K562 (cell line): Measurements from ENCODE around the gene WDR18. TPM values are rescaled to one million over a fixed set of nuclear protein-coding genes. Genes with fewer than 3 reads are reported as not detected.

ENCODE experiments used
- ATAC-seq: fragments of 200-7000 bp; cut with Tn5 transposase; 3 replicates; pipeline ENCODE4 v1.9.1; 2020; ENCODE audit warnings: moderate library complexity
- BruUV-seq: library from RNA; stranded (reverse); fragments of 400-500 nt; replicated peaks from 2 replicates; lab custom pipeline; 2021; lab: Mats Ljungman, UMichigan
- CTCF ChIA-PET: fragments of 300-600 bp; formaldehyde crosslinking; extraction: SDS; loops from one replicate; lab custom pipeline; 2021; ENCODE audit warnings: low intra/inter-chr PET ratio; lab: Yijun Ruan, JAX
- POLR2A ChIA-PET: fragments of 300-600, 350-650 bp; sonication (Branson Sonifier 250); formaldehyde crosslinking; extraction: SDS; loops from one replicate; lab custom pipeline; 2021; ENCODE audit warnings: antibody characterized with exemption, inconsistent platforms; lab: Yijun Ruan, JAX
- DNase-seq, 4 experiments: peaks; one replicate each; pipeline versions ENCODE4 v3.0.0 to v3.0.0-alpha.2; 2011 to 2018; ENCODE audit warnings: low spot score in 3 of 4, mixed read lengths in 3 of 4; ENCODE audit errors: extremely low read depth in 1 of 4
- FAIRE-seq: peaks from 2 replicates; lab custom pipeline; 2011; peaks lifted over from hg19 to GRCh38; lab: Jason Lieb, UNC
- H2AFZ ChIP-seq: 2 replicates; pipeline ENCODE4 v1.6.0; 2011; ENCODE audit warnings: low read depth, low read length, control low read depth, inconsistent platforms
- H3K27ac ChIP-seq: fragments of 200-600 bp; 3 replicates; pipeline ENCODE4 v1.8.0; 2011; ENCODE audit warnings: low read depth, mild to moderate bottlenecking, control low read depth, inconsistent platforms, low read length, moderate library complexity, mixed read lengths; ENCODE audit errors: extremely low read depth
- H3K27me3 ChIP-seq, 2 experiments: fragments of 300-600 bp in 1 of 2; 2 replicates in 1 of 2; 3 replicates in 1 of 2; pipeline versions ENCODE4 v1.6.0 to v1.8.0; 2011; ENCODE audit warnings: inconsistent platforms in 2 of 2, low read length in 2 of 2, mild to moderate bottlenecking in 1 of 2, mixed read lengths in 1 of 2, moderate library complexity in 1 of 2; ENCODE audit not compliant: control insufficient read depth in 2 of 2, insufficient read depth in 2 of 2
- H3K36me3 ChIP-seq: fragments of 300-600 bp; 3 replicates; pipeline ENCODE4 v1.8.0; 2011; ENCODE audit warnings: mild to moderate bottlenecking, low read length, inconsistent platforms; ENCODE audit not compliant: control insufficient read depth, insufficient read depth
- H3K4me1 ChIP-seq, 2 experiments: fragments of 200-600 bp in 1 of 2; replicated peaks in 1 of 2; 2 replicates in 1 of 2; 3 replicates in 1 of 2; pipeline versions ENCODE4 v1.5.1 to v1.8.0; 2011; ENCODE audit warnings: inconsistent platforms in 2 of 2, low read length in 2 of 2, mild to moderate bottlenecking in 1 of 2, mixed read lengths in 1 of 2, moderate library complexity in 1 of 2; ENCODE audit not compliant: control insufficient read depth in 2 of 2, insufficient read depth in 2 of 2
- H3K4me2 ChIP-seq: 2 replicates; pipeline ENCODE4 v1.6.1; 2011; ENCODE audit warnings: low read length, control low read depth, inconsistent platforms, mixed read lengths; ENCODE audit not compliant: insufficient read depth
- H3K4me3 ChIP-seq: fragments of 200-600 bp; sonication (generic), shearing (Covaris generic); 2 replicates; pipeline ENCODE4 v1.5.1; 2016; ENCODE audit warnings: control low read depth, inconsistent platforms
- H3K79me2 ChIP-seq: fragments of 200-600 bp; 3 replicates; pipeline ENCODE4 v1.8.0; 2011; ENCODE audit warnings: low read length, inconsistent platforms; ENCODE audit not compliant: control insufficient read depth, insufficient read depth
- H3K9ac ChIP-seq, 2 experiments: 2 replicates each; pipeline versions ENCODE4 v1.6.0 to v1.6.1; 2011; ENCODE audit warnings: low read depth in 2 of 2, low read length in 2 of 2, control low read depth in 1 of 2, inconsistent platforms in 1 of 2, mild to moderate bottlenecking in 1 of 2, mixed read lengths in 1 of 2; ENCODE audit not compliant: insufficient read depth in 1 of 2
- H3K9me1 ChIP-seq: one replicate; pipeline ENCODE4 v1.6.0; 2011; ENCODE audit warnings: inconsistent platforms, mild to moderate bottlenecking, low read length, moderate library complexity; ENCODE audit not compliant: control insufficient read depth, insufficient read depth
- H3K9me3 ChIP-seq: replicated peaks from 2 replicates; pipeline ENCODE4 v1.5.1; 2011; ENCODE audit warnings: low read depth, low read length, inconsistent platforms; ENCODE audit not compliant: control insufficient read depth, insufficient read depth
- H4K20me1 ChIP-seq: replicated peaks from 2 replicates; pipeline ENCODE4 v1.6.1; 2011; ENCODE audit warnings: low read length, inconsistent platforms, mixed read lengths; ENCODE audit not compliant: control insufficient read depth, insufficient read depth
- CBX3 ChIP-seq, 2 experiments: IDR thresholded peaks; 1 replicate in 1 of 2; 2 replicates in 1 of 2; pipeline ENCODE4 v1.6.1; 2012; ENCODE audit warnings: inconsistent platforms in 2 of 2, low read length in 2 of 2, borderline replicate concordance in 1 of 2, control low read depth in 1 of 2
- E2F1 ChIP-seq: sonication (generic); formaldehyde crosslinking; IDR thresholded peaks from 2 replicates; pipeline ENCODE4 v1.8.1; 2023; ENCODE audit warnings: mild to moderate bottlenecking, missing genetic modification reagents, moderate library complexity
- E2F6 ChIP-seq, 2 experiments: IDR thresholded peaks; 2 replicates each; pipeline ENCODE4 v1.6.1; 2011; ENCODE audit warnings: borderline replicate concordance in 1 of 2, control low read depth in 1 of 2, low read depth in 1 of 2, low read length in 1 of 2, mild to moderate bottlenecking in 1 of 2, mixed read lengths in 1 of 2, moderate library complexity in 1 of 2; ENCODE audit not compliant: insufficient read depth in 1 of 2, insufficient read length in 1 of 2, poor library complexity in 1 of 2, severe bottlenecking in 1 of 2; ENCODE audit errors: extremely low read depth in 1 of 2
- HIVEP1 ChIP-seq: fragments of 250-450 bp; sonication (Bioruptor Pico); IDR thresholded peaks from 2 replicates; pipeline ENCODE4 v1.4.0; 2020; ENCODE audit warnings: mild to moderate bottlenecking
- KLF6 ChIP-seq: fragments of 250-450 bp; sonication (Bioruptor Pico); IDR thresholded peaks from 2 replicates; pipeline ENCODE4 v1.4.0; 2020; ENCODE audit warnings: mild to moderate bottlenecking, moderate library complexity, borderline replicate concordance
- MTA3 ChIP-seq: fragments of 450-650 bp; formaldehyde crosslinking; IDR thresholded peaks from 2 replicates; pipeline ENCODE4 v1.6.1; 2017; ENCODE audit warnings: mild to moderate bottlenecking, borderline replicate concordance
- NCOA6 ChIP-seq: fragments of 450-650 bp; IDR thresholded peaks from 2 replicates; pipeline ENCODE4 v1.6.1; 2017; ENCODE audit warnings: mild to moderate bottlenecking
- SIN3B ChIP-seq: fragments of 450-650 bp; IDR thresholded peaks from 2 replicates; pipeline ENCODE4 v1.6.1; 2017; ENCODE audit warnings: low read depth, mild to moderate bottlenecking, moderate library complexity
- SRSF1 ChIP-seq: fragments of 200-400 bp; formaldehyde crosslinking; IDR thresholded peaks from 2 replicates; pipeline ENCODE4 v1.6.1; 2017; ENCODE audit warnings: mild to moderate bottlenecking, low read depth, low read length, moderate library complexity
- TCFL5 ChIP-seq: fragments of 250-450 bp; sonication (Bioruptor Pico); conservative IDR thresholded peaks from 2 replicates; pipeline ENCODE4 v1.6.1; 2021; ENCODE audit warnings: mild to moderate bottlenecking, moderate library complexity, matching md5 sums
- ZNF239 ChIP-seq: fragments of 250-450 bp; sonication (Bioruptor Pico); IDR thresholded peaks from 2 replicates; pipeline ENCODE4 v1.4.0; 2020; ENCODE audit warnings: mild to moderate bottlenecking
- ZNF24 ChIP-seq: fragments of 450-650 bp; IDR thresholded peaks from 2 replicates; pipeline ENCODE4 v1.6.1; 2016
- ZNF639 ChIP-seq, 2 experiments: fragments of 200-800 bp in 1 of 2; sonication (Bioruptor generic) in 1 of 2; sonication (generic) in 1 of 2; formaldehyde crosslinking in 1 of 2; IDR thresholded peaks in 1 of 2; conservative IDR thresholded peaks in 1 of 2; 2 replicates each; pipeline versions ENCODE4 v1.5.0 to v1.6.1; 2016 to 2020; ENCODE audit warnings: missing compliant biosample characterization in 1 of 2, missing genetic modification characterization in 1 of 2, missing genetic modification reagents in 1 of 2
- ZNF740 ChIP-seq, 3 experiments: fragments of 200-800 bp in 1 of 3; sonication (Bioruptor generic) in 1 of 3; sonication (generic) in 1 of 3; formaldehyde crosslinking in 1 of 3; IDR thresholded peaks; 2 replicates each; pipeline versions ENCODE4 v1.6.1 to v1.8.0; 2016 to 2022; ENCODE audit warnings: mild to moderate bottlenecking in 2 of 3, missing compliant biosample characterization in 2 of 3, missing genetic modification characterization in 2 of 3, missing genetic modification reagents in 1 of 3
- WGBS: fragments of 100-300 bp; shearing (Covaris generic); methylation state at CpG from one replicate; pipeline ENCODE4 v1.1.6; 2016; ENCODE audit warnings: low coverage, mixed read lengths; ENCODE audit not compliant: insufficient coverage; ENCODE audit errors: missing lambda C conversion rate; 5-methylcytosine and 5-hydroxymethylcytosine counted together
- in situ Hi-C: fragments of 300-500 bp; cut with MboI; formaldehyde crosslinking; loops from 4 replicates; pipeline ENCODE4 v1.15.0; 2018; ENCODE audit warnings: inconsistent platforms, mixed read lengths
- intact Hi-C: fragments of 100-400 bp; cut with micrococcal nuclease; formaldehyde crosslinking; loops from 2 replicates; pipeline ENCODE4 v1.14.2; 2022
- polyA plus RNA-seq, 8 experiments: library from polyadenylated mRNA; depleted of rRNA in 4 of 8; stranded (reverse) in 5 of 8; unstranded in 3 of 8; fragments of >200 nt; fragmentation: Nextera tagmentation in 2 of 8; fragmentation: Illumina TruSeq in 1 of 8; extraction: Ambion mirVana in 2 of 8; extraction: Trizol in 1 of 8; gene quantifications; 2 replicates each; pipeline versions ENCODE4 v1.2.1 to v1.2.3, GENCODE V29; 2011 to 2014; ENCODE audit warnings: inconsistent platforms in 1 of 8, missing spikeins in 1 of 8
- total RNA-seq, 7 experiments: library from RNA; depleted of rRNA in 6 of 7; stranded (reverse); fragments of >200 nt in 6 of 7; fragmentation: Illumina TruSeq in 2 of 7; extraction: Trizol in 2 of 7; gene quantifications; 2 replicates each; pipeline versions ENCODE4 v1.2.1 to v1.2.3, GENCODE V29; 2011 to 2021; ENCODE audit warnings: low replicate concordance in 1 of 7

WDR18 gene
- total and polyA plus RNA-seq, 9 of the 15 experiments (the other 6 are each of a cell fraction or from before 2014, with no cell fraction given): 0.65 to 181 (median 30.1) TPM

- intact Hi-C loops (loop anchor here (1.0 to 5.0 kb wide), 3 partner anchors 61 to 210 kb away; no protein-coding TSS in a partner anchor), in situ Hi-C loops (loop anchor here (5.0 kb wide), 1 partner anchor 60 kb away; no protein-coding TSS in a partner anchor)
- Histone ChIP-seq H3K4me2 (peak overlapping the region; percentile 75), H3K9me1 (no peaks in the 10 kb centered on the region), H3K27ac (peak overlapping the region; percentile 91), H3K4me3 (peak overlapping the region; percentile 34), H2AFZ (peak overlapping the region; percentile 89), H3K9me3 (no peaks in the 10 kb centered on the region), H3K36me3 (peaks cover 22% of the 10 kb centered on the region; the same call in 2 of the 3 replicates), H3K4me1 (peaks cover 28 to 68% of the 10 kb centered on the region in 2 experiments), H3K79me2 (peaks cover 33% of the 10 kb centered on the region), H3K9ac (peak overlapping the region; percentile 65 to 98), H3K27me3 (no peaks in the 10 kb centered on the region), H4K20me1 (no peaks in the 10 kb centered on the region)
- ChIA-PET POLR2A (interaction anchor here (0.6 to 1.2 kb wide), 2 partner anchors 27 to 39 kb away, joined by 3 read pairs; partner anchors contain the start of gene RNU6-2), CTCF (interaction anchor here (0.7 to 5.7 kb wide), 5 partner anchors 60 to 212 kb away, joined by 3 to 158 read pairs (median 4); partner anchors contain the start of gene ARID3A)
- WGBS: 1% methylated on average over 42 of the region's 46 CpGs
- DNase-seq (peak; percentile 85 to 92 (median 88)), ATAC-seq (peak; percentile 82), FAIRE-seq (no peak)
- BruUV-seq: no TSS peak
- TF ChIP-seq ZNF24 (0 out of 2 replicates have a peak, but pooled peaks have one; percentile 27), HIVEP1 (no peak), TCFL5 (CRISPR knock-in tag) (no peak), MTA3 (peak; percentile 76), SIN3B (peak; percentile 68), NCOA6 (no peak), KLF6 (CRISPR knock-in tag) (0 out of 2 replicates have a peak, but pooled peaks have one; percentile 50), E2F1 (0 out of 2 replicates have a peak, but pooled peaks have one; percentile 51), ZNF740 (CRISPR knock-in tag; IDR thresholded peaks at IDR 0.05) (no peak), ZNF740 (tag; IDR thresholded peaks at IDR 0.05) (no peak), SRSF1 (no peak), ZNF239 (CRISPR knock-in tag) (no peak), ZNF639 (CRISPR knock-in tag; conservative IDR thresholded peaks at IDR 0.05 in 1 of 2, IDR thresholded peaks at IDR 0.05 in 1 of 2) (peak in 1 of 2 experiments; percentile 46; a peak in 2 of 4 replicates), E2F6 (IDR thresholded peaks at IDR 0.05; ENCODE audit: borderline replicate concordance in 1 of 2, extremely low read depth in 1 of 2, insufficient read depth in 1 of 2, insufficient read length in 1 of 2, low read depth in 1 of 2, low read length in 1 of 2, poor library complexity in 1 of 2, severe bottlenecking in 1 of 2) (peak; percentile 30 to 68), CBX3 (IDR thresholded peaks at IDR 0.05; ENCODE audit: borderline replicate concordance in 1 of 2, low read length in 2 of 2) (0 out of 3 replicates have a peak, but pooled peaks of 1 of the 2 experiments have one; percentile 29)
These were observed 1.5 kb upstream of the WDR18 start for GRCh38 chr19:982567-983170.
